HG03097 (cell line): ENCODE results near the gene KCNJ12.
"Not testable (repeated sequence)": the region's sequence is repeated elsewhere in the genome, so short reads cannot be mapped to it uniquely, and the experiment has no call there.

ENCODE experiments used
- ATAC-seq: cut with Tn5 transposase; IDR thresholded peaks from one replicate; pipeline ENCODE4 v1.9.1; 2021; ENCODE audit not compliant: unreplicated experiment, low FRiP score

Gene KCNJ12

DNA sequence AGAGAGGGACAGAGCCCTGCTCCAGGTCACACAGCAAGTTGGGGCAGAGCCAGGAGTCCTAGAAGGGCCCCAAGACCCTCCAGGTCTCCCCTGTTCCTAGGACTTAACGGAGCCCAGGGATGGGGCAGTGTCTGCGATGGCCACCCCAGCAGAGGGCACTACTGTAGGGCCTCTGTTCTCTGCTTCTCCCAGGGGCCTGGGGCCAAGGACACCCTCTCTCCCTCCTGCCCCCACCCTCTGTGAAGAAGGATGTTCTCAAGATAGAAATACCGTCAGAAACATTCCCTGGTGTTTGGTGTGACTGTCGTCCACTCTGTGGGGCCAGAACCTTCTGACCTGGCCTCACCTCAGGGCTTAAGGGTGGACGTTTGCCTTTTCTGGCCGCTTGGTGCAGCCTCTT, 28.4 kb downstream of the KCNJ12 start:
- not testable (repeated sequence) for ATAC-seq

DNA sequence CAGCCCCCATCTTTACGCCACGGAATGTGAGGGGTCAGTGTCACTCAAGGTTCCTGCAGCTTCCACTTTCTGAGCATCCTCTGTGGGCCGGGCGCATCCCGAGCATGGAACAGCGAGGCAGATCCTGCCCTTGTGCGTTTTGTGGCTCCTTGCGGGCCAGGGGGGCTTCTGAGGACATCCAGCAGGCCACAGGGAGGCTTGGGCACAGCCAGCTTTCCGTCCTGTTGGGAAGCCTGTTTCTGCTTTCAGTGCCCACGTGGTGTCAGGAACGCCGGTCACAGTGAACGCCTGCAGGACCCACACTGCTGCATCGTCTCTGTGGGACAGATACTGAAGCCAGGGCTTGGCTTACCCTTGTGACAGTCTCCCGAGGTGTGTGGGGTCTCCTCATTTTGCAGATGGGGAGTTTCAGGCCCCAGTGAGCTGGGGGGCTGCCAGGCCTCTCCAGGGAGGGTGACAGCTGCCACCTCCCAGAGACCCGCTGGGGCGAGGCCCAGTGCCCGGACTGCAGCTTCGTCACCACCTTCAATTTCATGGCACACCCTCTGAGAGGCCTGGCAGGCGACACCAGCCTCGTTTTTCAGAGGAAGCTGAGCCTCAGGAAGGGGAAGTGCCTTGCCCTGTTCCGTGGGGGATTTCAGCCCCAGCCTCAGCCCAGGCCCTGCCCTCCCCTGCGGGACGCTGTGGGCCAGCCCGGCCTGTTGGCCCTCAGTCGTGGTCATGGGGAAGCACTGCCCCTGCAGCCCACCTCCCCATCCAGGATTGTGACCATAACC, 29.0 kb downstream of the KCNJ12 start:
- not testable (repeated sequence) for ATAC-seq

DNA sequence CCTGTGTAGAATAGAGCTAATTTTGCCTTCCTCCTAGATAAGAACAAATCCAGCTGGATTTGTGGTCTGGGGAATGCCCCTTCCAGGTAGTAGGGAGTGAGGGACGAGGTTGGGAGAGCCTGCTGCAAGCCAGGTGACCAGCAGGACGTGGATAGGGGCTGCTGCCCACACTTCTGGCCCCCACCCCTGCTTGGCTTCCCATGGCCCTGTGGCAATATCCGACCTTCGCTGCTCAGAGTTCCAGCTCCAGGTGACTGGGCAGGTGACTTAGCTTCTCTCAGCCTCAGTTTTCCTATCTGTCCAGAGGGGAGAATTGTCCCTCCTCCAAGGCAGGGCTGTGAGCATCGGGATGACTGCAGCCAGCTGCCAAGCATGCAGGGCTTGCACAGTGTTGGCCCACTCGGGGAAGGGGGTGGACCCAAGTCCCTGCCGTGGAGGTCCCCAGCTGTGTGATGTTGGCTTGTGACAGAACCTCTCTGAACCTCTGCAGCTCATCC, 29.8 kb downstream of the KCNJ12 start:
- ATAC-seq = not testable (repeated sequence)

DNA sequence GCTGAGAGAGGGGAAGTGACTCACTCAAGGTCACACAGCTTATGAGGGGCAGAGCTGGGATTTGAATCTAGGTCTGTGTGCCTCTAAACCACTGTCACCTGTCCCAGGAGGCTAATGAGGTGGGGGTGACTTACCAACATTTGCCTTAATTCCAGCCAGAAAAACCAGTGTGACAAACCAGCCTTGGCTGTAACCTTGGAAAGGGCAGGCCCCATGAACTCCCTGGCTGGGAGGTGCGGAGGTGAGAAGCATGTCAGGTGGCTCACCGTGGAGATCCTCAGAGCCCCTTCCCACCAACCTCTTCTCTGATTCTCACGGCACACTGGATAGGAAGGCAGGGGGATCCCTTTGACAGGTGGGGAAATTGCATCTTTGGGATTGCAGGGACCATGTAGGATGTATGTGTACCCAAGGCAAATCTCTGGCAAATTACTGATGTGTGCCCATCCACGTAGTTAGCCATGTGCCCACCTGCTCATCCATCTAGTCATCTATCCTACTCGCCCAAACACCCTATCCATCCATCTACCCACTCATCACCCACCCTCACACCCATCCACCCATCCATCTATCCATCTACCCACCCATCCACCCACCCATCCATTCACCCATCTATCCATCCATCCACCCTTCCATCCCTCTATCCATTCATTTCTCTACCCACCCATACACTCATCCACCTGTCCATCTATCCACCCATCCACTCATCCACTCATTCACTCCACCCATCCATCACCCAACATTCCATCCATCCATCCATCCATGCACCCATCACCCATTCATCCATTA, 30.7 kb downstream of the KCNJ12 start:
- ATAC-seq = not testable (repeated sequence)

DNA sequence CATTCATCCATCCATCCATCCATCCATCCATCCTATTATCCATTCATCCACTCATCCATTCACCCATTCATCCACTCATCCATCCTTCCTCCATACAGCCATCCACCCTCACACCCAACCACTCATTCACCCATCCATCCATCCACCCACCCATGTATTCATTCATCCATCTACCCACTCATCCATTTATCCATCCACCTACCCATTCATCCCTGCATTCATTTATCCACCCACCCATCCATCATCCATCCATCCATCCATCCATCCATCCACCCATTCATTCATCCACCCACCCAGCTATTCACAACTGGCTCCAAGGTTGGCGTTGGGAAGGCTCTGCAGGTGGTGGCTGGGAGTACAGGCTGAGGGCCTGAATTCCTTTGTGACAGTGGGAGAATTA, 31.6 kb downstream of the KCNJ12 start:
- ATAC-seq = not testable (repeated sequence)

DNA sequence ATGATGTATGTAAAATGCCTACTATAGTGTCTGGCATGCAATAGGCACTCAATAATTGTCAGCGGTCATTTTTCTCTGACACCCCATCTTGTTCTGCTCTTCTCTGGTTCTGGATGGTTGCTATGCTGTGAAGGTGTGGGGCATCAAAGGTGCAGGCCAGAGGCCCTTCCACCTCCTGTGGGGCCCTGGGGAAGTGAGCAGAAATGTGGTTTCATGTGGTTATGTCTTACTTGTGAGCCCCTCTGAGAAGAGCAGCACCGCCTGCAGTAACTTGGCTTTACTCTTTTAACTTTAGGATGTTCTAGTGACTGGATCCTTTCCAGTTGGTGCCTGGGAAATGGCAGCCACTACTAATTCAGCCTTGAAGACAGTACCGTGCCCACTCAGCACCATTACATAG, 32.1 kb downstream of the KCNJ12 start:
- not testable (repeated sequence) for ATAC-seq

DNA sequence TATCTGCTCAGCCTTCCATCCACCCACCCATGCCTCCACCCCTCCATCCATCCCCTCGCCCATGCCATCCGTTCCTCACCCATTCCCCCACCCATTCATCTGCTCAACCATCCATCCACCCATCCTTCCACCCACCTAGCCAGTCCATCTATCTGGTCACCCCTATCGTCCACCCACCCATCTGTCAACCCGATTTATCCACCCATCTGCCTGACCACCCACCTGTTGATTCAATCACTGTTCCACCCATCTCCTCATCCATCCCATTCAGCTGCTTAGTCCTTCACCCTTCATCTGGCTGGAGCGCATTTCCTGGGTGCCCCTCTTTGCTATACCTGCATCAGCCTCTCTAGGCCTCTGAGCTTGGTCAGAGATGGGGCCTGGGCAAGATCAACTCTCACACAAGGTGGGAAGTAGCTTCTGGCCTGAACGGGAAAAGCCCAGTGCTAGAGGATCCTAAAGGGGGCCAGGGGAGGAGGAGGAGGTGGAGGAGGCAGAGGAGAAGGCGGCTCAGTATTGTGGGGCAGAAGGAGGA, 32.7 kb downstream of the KCNJ12 start:
- not testable (repeated sequence) for ATAC-seq

DNA sequence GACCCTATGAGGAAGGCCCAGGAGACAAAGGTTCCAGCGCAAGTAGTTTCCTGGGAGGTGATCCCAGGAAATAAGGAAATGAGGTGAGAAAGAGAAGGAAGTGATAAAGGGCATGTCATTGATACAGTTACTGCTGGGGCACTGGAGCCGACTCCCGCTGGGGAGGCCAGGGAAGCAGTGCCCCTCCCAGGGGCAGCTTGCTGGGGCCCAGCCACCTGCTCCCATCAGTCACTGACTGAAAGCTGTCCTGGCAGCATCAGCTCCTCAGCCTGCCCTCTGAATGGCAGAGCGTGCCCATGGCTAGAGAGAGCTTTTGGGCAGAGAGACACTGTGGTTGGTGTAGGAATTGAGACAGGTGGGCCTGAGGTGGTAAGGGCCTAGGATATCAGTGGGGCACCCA, 33.2 kb downstream of the KCNJ12 start:
- not testable (repeated sequence) for ATAC-seq

DNA sequence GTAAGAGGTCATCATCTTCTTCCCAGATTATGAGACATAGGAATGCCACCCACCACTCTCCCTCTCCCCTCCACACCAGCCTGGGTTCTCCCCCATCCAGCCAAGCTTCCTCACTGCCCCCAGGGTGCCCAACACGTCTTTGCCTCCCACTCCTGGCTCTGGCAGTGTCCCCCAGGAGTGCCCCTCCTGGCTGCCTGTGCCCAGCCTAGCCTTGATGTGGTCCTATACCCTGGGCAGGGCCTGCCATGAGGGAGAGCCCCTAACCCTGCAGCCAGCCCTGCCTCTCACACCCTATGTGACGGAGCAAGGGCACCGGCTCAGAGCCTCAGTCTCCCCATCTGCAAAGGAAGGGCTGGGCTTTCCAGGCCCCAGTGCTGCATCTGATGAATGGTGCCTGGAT, 33.8 kb downstream of the KCNJ12 start:
- ATAC-seq = not testable (repeated sequence)

DNA sequence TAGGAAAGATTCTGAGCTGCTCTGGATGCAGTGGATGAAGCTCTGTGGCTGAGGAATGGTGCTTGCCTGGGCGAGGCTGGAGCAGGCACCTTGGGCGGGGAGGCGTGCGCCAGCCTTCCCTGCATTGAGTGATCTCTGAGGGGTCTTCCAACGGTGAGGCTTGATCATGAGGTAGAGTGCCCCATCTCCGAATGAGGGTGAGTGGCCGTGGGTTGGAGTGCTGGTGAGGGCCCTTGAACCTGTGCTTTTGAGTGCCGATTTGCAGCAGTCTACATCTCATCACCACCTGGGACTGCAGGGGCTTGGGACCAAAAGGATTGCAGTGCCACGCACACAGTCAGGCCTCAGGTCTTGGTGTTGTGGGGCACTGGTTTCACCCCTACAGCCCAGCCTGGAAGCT, 34.2 kb downstream of the KCNJ12 start:
- ATAC-seq = not testable (repeated sequence)

DNA sequence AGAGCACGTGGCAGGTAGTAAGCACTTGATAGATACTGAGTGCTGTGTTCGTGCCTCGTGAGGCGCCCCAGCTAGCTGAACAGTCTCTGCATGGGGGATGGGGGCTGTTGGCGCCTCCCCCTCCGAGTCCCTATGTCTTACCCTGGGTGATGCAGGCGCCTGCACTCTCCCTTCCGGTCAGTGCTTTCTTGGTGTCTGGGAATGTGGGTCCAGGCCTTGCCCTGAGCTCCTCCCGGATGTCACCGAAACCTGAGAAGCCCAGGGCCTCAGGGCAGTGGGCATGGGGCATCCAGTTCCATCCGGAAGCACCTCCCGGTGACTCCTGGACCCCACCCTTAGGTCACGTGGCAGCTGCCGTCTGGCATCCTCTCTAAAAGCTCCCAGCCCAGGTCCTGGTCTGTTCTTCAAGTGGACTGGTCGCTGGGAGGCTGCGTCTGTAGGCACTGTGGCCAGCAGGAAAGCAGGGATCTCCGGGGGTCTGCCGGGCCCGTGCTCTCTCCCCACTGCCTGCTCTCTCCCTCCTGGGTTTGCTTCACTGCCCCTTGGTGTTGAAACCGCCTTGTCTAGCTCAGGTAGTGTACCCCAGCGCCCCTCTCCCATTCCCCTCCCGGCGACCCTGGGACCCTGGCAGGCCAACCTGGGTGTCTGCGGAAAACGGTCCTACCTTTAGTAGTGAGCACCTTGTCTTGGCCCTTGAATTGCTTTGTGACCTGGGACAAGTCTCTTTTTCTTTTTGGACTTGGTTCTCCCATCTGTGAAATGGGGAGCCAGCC, 34.9 kb downstream of the KCNJ12 start:
- not testable (repeated sequence) for ATAC-seq

DNA sequence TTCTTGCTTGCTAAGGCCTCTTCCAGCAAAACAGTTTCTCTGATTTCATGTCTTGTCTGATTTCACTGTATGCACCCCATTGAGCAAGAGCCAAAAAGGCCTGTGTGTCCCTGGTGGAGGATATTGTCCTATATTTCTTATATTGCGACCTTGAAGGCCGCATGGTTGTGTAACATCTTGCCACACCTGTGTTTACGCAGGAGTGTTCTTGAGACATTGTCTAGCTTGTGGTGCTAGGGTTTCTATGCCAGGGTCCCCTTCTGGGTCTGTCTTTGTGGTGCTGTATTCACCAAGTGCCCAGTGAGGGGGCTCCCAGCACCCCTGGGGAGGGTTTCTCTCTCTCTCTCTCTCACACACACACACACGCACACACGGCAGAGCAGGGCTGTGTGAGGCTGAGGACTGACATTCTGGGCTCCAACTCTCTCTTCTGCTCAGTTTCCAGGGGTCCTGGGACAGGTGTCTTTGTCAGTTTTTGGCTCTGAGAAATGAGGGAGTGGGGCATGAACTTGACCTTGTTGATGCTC, 35.6 kb downstream of the KCNJ12 start:
- not testable (repeated sequence) for ATAC-seq

DNA sequence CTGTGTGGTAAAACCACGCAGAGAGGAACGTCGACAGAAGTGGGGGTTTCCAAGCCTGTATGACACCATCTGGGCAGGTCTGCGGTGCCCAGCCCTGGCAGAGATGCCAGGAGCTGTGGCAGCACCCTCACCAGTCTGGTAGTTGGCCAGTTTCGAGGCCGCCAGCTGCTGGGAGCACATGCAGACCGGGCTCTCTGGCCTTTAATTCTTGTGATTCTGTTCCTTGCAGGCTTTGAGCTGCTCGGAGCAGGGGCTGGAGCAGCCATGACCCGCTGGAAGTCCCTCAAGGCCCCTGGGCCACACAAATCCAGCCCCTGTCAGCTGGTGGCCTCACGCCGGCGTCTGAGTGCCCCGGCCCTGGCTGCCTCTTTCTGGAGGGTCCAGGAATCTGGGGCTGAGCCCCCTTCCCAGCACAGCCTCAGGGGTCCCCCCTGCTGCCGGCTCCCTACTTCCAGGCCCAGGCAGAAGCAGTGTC, 36.1 kb downstream of the KCNJ12 start:
- ATAC-seq = not testable (repeated sequence)

DNA sequence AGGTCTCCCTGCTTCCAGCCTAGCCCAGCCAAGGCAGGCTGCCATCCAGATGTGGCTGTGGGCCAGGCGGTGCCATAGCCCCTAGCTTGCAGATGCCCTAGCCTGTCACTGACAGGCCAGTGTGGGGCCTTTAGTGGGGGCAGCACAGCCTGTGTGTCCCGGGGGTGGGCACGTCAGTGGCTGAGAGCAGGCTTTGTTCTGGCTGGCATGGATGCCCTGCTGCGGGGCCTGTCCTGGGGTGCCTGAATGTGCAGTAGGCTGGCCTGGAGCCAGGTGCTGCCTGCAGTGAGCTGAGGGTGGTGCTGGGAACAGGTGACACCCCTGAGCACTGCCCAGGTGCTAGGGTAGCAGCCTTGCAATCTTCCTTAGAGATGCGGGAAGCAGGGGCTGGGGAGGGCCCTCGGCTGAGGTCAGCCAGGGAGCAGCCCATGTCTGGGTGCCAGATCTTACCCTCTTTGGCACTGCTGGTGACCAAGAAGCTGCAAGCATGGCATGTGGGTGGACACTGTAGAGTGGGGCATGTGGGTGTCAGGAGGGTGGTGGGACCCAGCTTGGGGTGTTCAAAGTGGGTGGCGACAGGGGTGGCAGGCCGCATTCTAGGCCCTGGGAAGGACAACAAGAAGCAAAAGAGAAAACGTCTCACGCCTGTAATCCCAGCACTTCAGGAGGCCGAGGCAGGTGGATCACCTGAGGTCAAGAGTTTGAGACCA, 37.6 kb downstream of the KCNJ12 start:
- not testable (repeated sequence) for ATAC-seq

DNA sequence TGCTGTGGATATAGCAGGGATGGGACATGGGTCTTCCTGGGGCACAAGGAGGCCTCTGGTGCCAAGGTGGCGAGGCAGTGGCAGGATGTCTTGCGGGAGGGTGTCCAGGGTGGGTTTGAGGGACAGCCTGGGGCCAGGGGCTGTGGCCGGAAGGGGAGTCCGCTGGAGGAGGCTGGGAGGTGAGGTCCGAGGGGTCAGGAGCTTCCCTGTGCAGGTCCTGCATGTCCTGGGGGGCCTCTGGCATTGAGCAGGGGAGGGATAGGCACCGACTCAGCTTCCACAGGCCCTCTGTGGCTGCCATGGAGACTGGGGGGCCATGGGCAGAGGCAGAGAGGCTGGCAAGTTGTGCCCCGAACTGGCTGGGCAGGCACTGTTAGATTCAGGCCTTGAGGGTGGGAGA, 38.5 kb downstream of the KCNJ12 start:
- not testable (repeated sequence) for ATAC-seq

DNA sequence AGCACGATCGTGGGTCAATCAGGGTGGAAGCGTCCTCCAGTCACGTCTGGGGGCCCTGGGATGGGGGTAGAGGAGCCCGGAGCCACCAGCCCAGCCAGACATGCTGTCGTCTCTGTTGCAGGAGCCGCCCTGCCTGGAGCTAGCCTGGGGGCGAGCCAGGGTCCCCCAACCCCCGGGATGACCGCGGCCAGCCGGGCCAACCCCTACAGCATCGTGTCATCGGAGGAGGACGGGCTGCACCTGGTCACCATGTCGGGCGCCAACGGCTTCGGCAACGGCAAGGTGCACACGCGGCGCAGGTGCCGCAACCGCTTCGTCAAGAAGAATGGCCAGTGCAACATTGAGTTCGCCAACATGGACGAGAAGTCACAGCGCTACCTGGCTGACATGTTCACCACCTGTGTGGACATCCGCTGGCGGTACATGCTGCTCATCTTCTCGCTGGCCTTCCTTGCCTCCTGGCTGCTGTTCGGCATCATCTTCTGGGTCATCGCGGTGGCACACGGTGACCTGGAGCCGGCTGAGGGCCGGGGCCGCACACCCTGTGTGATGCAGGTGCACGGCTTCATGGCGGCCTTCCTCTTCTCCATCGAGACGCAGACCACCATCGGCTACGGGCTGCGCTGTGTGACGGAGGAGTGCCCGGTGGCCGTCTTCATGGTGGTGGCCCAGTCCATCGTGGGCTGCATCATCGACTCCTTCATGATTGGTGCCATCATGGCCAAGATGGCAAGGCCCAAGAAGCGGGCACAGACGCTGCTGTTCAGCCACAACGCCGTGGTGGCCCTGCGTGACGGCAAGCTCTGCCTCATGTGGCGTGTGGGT, 39.2 kb downstream of the KCNJ12 start:
- ATAC-seq = not testable (repeated sequence)

DNA sequence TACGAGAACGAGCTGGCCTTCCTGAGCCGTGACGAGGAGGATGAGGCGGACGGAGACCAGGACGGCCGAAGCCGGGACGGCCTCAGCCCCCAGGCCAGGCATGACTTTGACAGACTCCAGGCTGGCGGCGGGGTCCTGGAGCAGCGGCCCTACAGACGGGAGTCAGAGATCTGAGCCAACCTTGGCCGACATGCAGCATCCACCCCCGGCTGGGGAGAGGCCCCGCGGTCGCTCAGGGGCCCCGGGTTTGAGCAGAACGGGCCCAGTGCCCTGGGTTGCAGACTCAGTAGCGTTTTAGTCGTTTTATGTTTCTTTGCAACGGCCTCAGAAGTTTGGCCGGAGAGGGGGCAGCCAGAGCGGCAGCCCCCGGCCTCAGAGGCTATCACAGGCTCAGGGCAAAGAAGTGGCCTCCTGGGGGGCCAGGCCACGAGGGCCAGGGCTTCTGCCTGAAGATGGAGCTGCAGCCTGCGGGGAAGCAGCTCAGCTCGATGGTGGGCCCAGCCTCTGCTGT, 40.4 kb downstream of the KCNJ12 start:
- ATAC-seq = not testable (repeated sequence)

DNA sequence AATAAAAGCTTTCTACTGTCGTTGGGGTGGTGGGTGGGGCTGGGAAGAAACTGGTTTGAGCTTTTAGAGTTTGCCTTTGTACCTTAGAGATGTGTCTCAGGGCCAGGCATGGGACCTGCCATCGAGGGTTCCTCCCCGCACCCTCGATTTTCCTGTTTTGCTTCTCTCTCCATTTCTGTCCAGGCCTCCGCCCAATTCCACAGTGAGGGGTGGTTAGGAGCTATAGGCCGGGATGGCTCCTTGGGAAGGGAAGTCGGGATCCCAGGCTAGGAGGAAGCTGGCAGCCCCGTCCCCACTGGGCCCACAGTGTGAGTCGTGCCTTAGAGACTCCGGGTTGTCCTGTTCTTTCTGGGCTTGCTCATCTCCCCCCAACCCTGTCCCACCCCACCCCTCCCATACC, 41.2 kb downstream of the KCNJ12 start:
- not testable (repeated sequence) for ATAC-seq
